ENCODE data around the gene HOXD10. TPM values are rescaled to one million over a fixed set of nuclear protein-coding genes. Genes with fewer than 3 reads are reported as not detected.

The HOXD10 gene
- total RNA-seq, 2 donors from 2014 or later, result not detected

DNA sequence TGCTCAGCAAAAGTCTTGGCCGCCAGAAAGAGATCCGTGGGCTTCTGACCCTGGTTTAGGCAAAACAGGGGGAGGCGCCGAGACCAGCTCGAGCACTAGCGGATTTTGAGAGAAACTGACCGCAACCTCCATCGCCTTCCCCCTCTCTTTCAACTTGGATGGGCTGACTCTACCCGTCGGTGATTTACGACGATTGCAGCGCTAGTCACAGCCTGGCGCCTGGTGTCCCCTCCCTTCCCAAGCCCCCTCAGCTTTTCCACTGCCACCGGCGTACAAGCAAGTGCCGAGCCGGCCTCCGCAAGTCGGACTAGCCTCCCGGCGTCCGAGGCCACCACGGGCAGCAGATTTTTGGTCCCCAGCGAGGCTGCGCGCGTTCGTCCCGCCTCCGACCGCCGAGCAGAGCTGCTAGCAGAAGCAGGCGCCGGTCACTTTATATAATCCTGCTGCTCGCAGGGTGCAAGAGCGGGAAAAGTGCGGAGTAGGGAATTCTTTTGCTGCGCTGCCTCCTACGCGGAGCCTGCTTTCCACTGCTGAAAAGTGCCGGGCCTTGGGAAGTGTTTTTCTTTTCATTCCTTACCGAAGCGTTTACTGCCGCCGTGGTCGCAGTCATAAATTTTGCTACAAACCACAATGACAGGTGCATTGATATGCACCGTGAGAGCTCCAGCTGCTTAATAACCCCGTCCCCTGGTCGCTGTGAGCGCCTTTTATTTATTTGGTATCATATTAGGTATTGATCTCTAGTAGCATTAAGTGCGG is 48.2 kb downstream of the HOXD10 start:
- H3K9me3 Mint-ChIP-seq, result no peaks in the 10 kb centered on the region
- no peak overlapping the region for H3K27ac Mint-ChIP-seq
- peak overlapping the region; percentile 43 to 49 for H3K4me3 Mint-ChIP-seq
- DNase-seq (no peak), ATAC-seq (replicated peaks in 1 of 2) (no peak)
- peaks cover 95% of the 10 kb centered on the region for H3K27me3 Mint-ChIP-seq (ENCODE audit: low read depth)
- H3K4me1 Mint-ChIP-seq (ENCODE audit: low read depth), result peaks cover 10% of the 10 kb centered on the region
- peaks cover 2 to 8% of the 10 kb centered on the region in 2 donors for H3K36me3 Mint-ChIP-seq (ENCODE audit: insufficient read depth in 2 of 2)

DNA sequence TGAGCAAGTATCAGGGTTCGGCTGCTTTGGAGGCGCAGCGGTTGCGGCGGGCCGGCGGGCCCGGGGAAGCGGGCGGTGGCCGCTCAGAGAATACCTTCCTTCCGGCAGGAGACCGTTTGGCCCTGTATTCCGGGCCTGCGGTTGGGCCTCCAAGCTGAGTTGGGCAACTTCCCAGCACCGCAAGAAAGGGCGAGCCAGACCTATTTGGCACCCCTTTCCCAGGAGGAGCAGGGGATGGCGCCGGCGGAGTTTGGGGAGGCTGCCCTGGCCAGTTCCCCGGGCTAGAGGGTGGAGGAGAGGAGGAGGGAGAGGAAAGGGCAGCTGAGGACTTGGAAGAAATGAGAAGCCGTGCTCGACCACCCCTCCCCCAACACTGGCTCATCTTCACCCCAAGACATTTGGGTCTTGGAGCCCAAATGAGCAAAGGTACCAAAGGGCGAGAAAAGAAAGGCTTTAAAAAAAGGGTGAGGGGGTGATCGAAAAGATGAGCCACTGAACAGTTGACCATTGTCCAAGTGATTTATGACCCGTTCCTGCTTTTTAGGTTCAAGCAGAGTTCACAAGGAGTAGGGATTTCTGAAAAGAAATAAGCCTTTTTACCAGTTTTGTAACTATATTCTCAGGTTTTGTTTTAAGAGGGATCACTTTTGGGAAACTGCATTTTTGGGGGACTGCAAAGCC is 48.9 kb downstream of the HOXD10 start:
- Mint-ChIP-seq H3K27me3 (ENCODE audit: low read depth) (peaks cover 96% of the 10 kb centered on the region), H3K4me3 (peak overlapping the region; percentile 12 to 49), H3K9me3 (no peaks in the 10 kb centered on the region), H3K4me1 (ENCODE audit: low read depth) (peaks cover 10% of the 10 kb centered on the region), H3K27ac (peak overlapping the region; percentile 64), H3K36me3 (ENCODE audit: insufficient read depth in 2 of 2) (peaks cover 2 to 8% of the 10 kb centered on the region in 2 donors)
- ATAC-seq (replicated peaks in 1 of 2) (no peak), DNase-seq (no peak)

DNA sequence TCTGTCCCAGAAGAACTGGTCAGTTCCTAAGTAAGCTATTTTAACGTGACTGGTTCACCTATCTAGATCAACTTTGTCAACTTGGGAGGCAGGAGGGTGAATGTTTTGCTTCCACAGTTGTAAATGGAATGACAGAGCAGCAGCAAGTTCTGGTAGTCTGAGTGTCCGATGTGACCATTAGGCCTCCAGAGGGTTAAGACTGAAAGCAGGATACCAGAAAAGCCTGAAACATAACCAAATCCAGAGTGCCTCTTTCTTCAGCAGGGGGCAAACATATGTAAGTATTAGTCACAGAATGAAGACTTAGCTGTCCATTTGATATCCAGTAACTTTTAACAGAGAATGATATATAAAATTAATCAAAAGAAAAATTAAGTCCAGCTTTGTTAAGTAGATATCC is 49.7 kb downstream of the HOXD10 start:
- Mint-ChIP-seq H3K27ac (no peak overlapping the region), H3K9me3 (no peaks in the 10 kb centered on the region), H3K4me1 (ENCODE audit: low read depth) (peaks cover 10% of the 10 kb centered on the region), H3K36me3 (ENCODE audit: insufficient read depth in 2 of 2) (peaks cover 2 to 6% of the 10 kb centered on the region in 2 donors), H3K27me3 (ENCODE audit: low read depth) (peaks cover 96% of the 10 kb centered on the region), H3K4me3 (no peak overlapping the region)
- no peak for ATAC-seq (replicated peaks in 1 of 2)
- no peak for DNase-seq

DNA sequence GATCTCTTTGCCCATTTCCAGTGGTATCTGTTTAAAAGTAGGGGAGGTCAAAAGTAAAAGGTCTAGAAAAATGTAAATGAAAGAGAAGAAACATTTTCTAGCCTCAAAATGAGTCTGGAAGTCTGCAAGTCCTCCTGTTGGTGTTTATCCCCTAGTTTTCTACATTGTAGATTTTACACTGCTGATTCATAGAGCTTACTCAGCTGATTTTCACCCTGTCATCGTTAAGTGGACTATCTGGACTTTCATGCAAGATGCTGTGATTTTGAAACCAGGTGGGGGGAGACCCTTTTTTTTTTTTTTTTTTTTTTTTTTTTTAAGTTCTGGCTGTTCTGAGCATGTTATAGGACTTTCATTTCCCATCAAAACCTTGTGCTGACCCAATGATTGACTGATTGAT is 50.8 kb downstream of the HOXD10 start:
- peaks cover 92% of the 10 kb centered on the region for H3K27me3 Mint-ChIP-seq (ENCODE audit: low read depth)
- DNase-seq, result no peak
- H3K4me1 Mint-ChIP-seq (ENCODE audit: low read depth), result peaks cover 16% of the 10 kb centered on the region
- peaks cover 3 to 6% of the 10 kb centered on the region in 2 donors for H3K36me3 Mint-ChIP-seq (ENCODE audit: insufficient read depth in 2 of 2)
- H3K27ac Mint-ChIP-seq, result no peak overlapping the region
- ATAC-seq (replicated peaks in 1 of 2), result no peak
- H3K4me3 Mint-ChIP-seq, result no peak overlapping the region
- H3K9me3 Mint-ChIP-seq, result no peaks in the 10 kb centered on the region

DNA sequence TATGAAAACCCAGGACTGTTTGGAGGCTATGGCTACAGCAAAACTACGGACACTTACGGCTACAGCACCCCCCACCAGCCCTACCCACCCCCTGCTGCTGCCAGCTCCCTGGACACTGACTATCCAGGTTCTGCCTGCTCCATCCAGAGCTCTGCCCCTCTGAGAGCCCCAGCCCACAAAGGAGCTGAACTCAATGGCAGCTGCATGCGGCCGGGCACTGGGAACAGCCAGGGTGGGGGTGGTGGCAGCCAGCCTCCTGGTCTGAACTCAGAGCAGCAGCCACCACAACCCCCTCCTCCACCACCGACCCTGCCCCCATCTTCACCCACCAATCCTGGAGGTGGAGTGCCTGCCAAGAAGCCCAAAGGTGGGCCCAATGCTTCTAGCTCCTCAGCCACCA is 52.6 kb downstream of the HOXD10 start:
- Mint-ChIP-seq H3K27ac (no peak overlapping the region), H3K27me3 (ENCODE audit: low read depth) (peaks cover 92% of the 10 kb centered on the region), H3K4me1 (ENCODE audit: low read depth) (peaks cover 26% of the 10 kb centered on the region), H3K36me3 (ENCODE audit: insufficient read depth in 2 of 2) (peaks cover 2 to 6% of the 10 kb centered on the region in 2 donors), H3K4me3 (no peak overlapping the region), H3K9me3 (no peaks in the 10 kb centered on the region)
- ATAC-seq (replicated peaks in 1 of 2), result no peak
- DNase-seq, result no peak

Other genes starting within 250 kb of the HOXD10 start
- gene LNPK, start 114.5 kb upstream of the HOXD10 start, total RNA-seq, result 10 to 100 TPM; 26.5 to 29.6 TPM
- gene EVX2, start 32.8 kb upstream of the HOXD10 start, total RNA-seq, result not detected
- gene HOXD13, start 24.1 kb upstream of the HOXD10 start, total RNA-seq, result not detected
- gene HOXD12, start 17.0 kb upstream of the HOXD10 start, total RNA-seq, result not detected
- not detected for gene HOXD11, start 9.5 kb upstream of the HOXD10 start, total RNA-seq
- gene HOXD9, start 5.9 kb downstream of the HOXD10 start, total RNA-seq, result not detected
- gene HOXD8, start 12.9 kb downstream of the HOXD10 start, total RNA-seq, result not detected
- gene HOXD4, start 34.8 kb downstream of the HOXD10 start, total RNA-seq, result not detected
- gene HOXD3, start 40.5 kb downstream of the HOXD10 start, total RNA-seq, result not detected
- not detected for gene HOXD1, start 71.9 kb downstream of the HOXD10 start, total RNA-seq
- 10 to 100 TPM; 20.6 to 26.7 TPM for gene MTX2, start 152.7 kb downstream of the HOXD10 start, total RNA-seq

All from activated T-cell treated with anti-CD3 and anti-CD28 coated beads, Interleukin-2, amount 50 U/mL, for 72 hours (primary cell).